ENCODE measurements around the gene ARF6. TPM values are rescaled to one million over a fixed set of nuclear protein-coding genes. Genes with fewer than 3 reads are reported as not detected.
A peak's percentile ranks its signal among the peaks of the same experiment; 100 is the strongest.

Gene ARF6
- total and polyA plus RNA-seq, 9 of the 15 experiments (the other 6 are each of a cell fraction or from before 2014, with no cell fraction given) = 15.3 to 35.2 (median 24.9) TPM

- intact Hi-C loops (cut with micrococcal nuclease) = no loop called here
- DNase-seq (ENCODE audit: extremely low read depth in 1 of 4, low spot score in 3 of 4) (peak in 1 of 4 experiments; percentile 55), ATAC-seq (peak; percentile 34), FAIRE-seq (peak; percentile 64)
- POLR2A ChIA-PET = interaction anchor here (0.9 to 2.3 kb wide), 5 partner anchors 11 to 232 kb away, joined by 3 to 12 read pairs (median 3); partner anchors contain the start of gene ARF6
- peak overlapping the region in 1 of 2 experiments; percentile 41; a peak in 1 of 4 replicates for H3K9ac ChIP-seq (ENCODE audit: insufficient read depth in 1 of 2, low read depth in 2 of 2, low read length in 2 of 2)
- H3K9me1 ChIP-seq (ENCODE audit: control insufficient read depth, insufficient read depth, low read length) = no peaks in the 10 kb centered on the region
- peak overlapping the region; percentile 77 for H2AFZ ChIP-seq (ENCODE audit: low read depth, low read length)
- no TSS peak for BruUV-seq (replicated peaks)
- WGBS (ENCODE audit: insufficient coverage, low coverage, missing lambda C conversion rate) = 20% methylated on average over 6 of the region's 9 CpGs
- TF ChIP-seq PBX2 (CRISPR knock-in tag; IDR thresholded peaks at IDR 0.05; ENCODE audit: low read depth) (no peak), PBX2 (tag; conservative IDR thresholded peaks at IDR 0.05; ENCODE audit: low read depth) (peak; percentile 38; the same call in 1 of the 2 replicates), HMBOX1 (IDR thresholded peaks at IDR 0.05) (peak; percentile 83), KDM4B (IDR thresholded peaks at IDR 0.05; ENCODE audit: borderline replicate concordance in 2 of 2, low read depth in 1 of 2) (no peak), SMARCC2 (IDR thresholded peaks at IDR 0.05; ENCODE audit: low read depth) (no peak), POLR3A (IDR thresholded peaks at IDR 0.05; ENCODE audit: borderline replicate concordance, extremely low read depth, insufficient read depth, insufficient read length) (no peak), MEIS2 (IDR thresholded peaks at IDR 0.05; ENCODE audit: partially characterized antibody) (peak; percentile 80), NFIX (CRISPR knock-in tag; IDR thresholded peaks at IDR 0.05; ENCODE audit: low read depth) (no peak), DMBX1 (CRISPR knock-in tag; IDR thresholded peaks at IDR 0.05; ENCODE audit: borderline replicate concordance) (no peak), PKNOX1 (IDR thresholded peaks at IDR 0.05) (peak; percentile 46), ZNF766 (CRISPR knock-in tag; conservative IDR thresholded peaks at IDR 0.05) (0 out of 2 replicates have a peak, but pooled peaks have one; percentile 5), ZC3H4 (CRISPR knock-in tag; IDR thresholded peaks at IDR 0.05; ENCODE audit: borderline replicate concordance) (no peak), MEF2A (IDR thresholded peaks at IDR 0.05; ENCODE audit: control insufficient read depth, low read depth, low read length) (peak; percentile 30; the same call in 1 of the 2 replicates)
- H3K79me2 ChIP-seq (ENCODE audit: control insufficient read depth, insufficient read depth, low read length) = no peaks in the 10 kb centered on the region
- H3K4me2 ChIP-seq (ENCODE audit: insufficient read depth, low read length) = peak overlapping the region; percentile 32
- H3K27me3 ChIP-seq (ENCODE audit: control insufficient read depth in 2 of 2, insufficient read depth in 2 of 2, low read length in 2 of 2) = no peaks in the 10 kb centered on the region
- no peak overlapping the region for H3K4me3 ChIP-seq
- in situ Hi-C loops (cut with MboI) = no loop called here
- H3K4me1 ChIP-seq (replicated peaks in 1 of 2; ENCODE audit: control insufficient read depth in 2 of 2, insufficient read depth in 2 of 2, low read length in 2 of 2) = peaks cover 17 to 29% of the 10 kb centered on the region in 2 experiments
- no peaks in the 10 kb centered on the region for H3K36me3 ChIP-seq (ENCODE audit: control insufficient read depth, insufficient read depth, low read length)
- peak overlapping the region; percentile 67 for H3K27ac ChIP-seq (ENCODE audit: extremely low read depth, low read depth, low read length)
- CTCF ChIA-PET (ENCODE audit: low intra/inter-chr PET ratio) = no interaction called here
- H4K20me1 ChIP-seq (replicated peaks; ENCODE audit: control insufficient read depth, insufficient read depth, low read length) = no peaks in the 10 kb centered on the region
- no peaks in the 10 kb centered on the region for H3K9me3 ChIP-seq (replicated peaks; ENCODE audit: control insufficient read depth, insufficient read depth, low read depth, low read length)
Observed at GRCh38 chr14:49880267-49881064, 12.4 kb upstream of the ARF6 start.

Data from K562 (cell line).